ENCODE data around the gene UHRF2.
"Not testable (repeated sequence)": the region's sequence is repeated elsewhere in the genome, so short reads cannot be mapped to it uniquely, and the experiment has no call there.

UHRF2 gene

DNA sequence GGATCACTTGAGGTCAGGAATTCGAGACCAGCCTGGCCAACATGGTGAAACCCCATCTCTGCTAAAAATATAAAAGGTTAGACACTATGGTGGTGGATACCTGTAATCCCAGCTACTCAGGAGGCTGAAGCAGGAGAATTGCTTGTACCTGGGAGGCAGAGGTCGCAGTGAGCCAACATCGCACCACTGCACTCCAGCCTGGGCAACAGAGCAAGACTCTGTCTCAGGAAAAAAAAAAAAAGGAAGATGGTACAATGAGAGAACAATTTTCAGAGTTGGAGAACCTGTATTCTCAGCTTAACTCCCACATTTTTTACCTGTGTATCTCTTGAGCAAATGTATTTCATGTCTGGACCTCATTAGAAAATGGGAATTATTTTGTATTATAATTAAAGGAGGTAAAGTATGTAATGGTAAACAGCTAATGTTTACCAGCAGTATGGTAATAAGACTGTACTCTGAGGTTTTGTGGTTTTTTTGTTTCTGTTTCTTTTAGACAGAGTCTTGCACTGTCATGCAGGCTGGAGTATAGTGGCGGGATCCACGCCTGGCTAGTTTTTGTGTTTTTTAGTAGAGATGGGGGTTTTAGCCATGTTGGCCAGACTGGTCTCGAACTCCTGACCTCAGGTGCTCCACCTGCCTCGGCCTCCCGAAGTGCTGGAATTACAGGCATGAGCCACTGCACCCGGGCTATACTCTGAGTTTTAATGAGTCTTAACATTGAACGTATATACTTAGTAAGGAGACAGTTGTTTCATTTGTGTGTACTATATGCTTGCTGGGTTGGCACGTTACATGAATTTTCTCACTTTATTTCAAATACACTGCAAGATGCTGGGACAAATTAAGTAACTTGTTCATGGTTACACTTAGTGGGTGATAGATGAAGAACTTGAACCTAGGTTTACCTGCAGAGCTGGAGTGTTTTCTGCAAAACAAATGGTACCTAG is 16.2 kb downstream of the UHRF2 start:
- in situ Hi-C loops (cut with HindIII; ENCODE audit: low sequenced_read_pairs) = no loop called here

DNA sequence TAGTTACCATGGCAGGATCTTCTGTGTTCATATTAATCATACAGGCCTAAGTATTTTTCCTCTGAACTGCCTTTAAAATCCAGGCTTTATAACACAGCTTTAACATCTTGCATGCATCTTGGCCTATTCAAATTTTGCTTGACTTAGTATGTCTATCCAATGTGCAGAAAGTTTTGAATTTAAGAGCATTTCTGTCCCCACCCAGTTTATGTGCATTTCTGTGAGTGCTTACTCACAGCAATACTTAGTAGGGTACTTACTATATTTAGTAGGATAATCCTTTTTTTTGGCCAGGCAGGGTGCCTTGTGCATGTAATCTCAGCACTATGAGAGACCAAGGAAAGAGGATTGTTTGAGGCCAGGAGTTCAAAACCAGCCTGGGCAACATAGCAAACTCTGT is 18.0 kb downstream of the UHRF2 start:
- in situ Hi-C loops (cut with HindIII; ENCODE audit: low sequenced_read_pairs) = no loop called here

DNA sequence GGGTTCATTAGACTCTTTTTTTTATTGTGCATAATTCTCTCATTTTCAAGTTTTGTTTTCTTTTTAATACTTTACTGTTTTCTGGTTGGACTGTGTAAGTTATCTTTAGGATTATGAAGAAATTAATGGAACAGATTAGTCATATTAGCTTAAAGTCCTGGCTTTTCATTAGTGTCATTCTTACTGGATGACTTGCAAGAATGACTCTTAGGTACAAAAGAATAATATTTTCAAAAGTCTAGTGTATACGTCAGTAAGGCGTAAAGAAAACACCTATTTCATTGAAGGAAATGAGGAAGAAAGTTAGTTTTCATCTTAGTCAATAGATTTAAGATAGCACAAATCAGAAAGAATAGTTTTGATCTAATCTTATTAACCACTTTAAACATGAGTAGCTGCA is 20.4 kb downstream of the UHRF2 start:
- in situ Hi-C loops (cut with HindIII; ENCODE audit: low sequenced_read_pairs) = no loop called here

DNA sequence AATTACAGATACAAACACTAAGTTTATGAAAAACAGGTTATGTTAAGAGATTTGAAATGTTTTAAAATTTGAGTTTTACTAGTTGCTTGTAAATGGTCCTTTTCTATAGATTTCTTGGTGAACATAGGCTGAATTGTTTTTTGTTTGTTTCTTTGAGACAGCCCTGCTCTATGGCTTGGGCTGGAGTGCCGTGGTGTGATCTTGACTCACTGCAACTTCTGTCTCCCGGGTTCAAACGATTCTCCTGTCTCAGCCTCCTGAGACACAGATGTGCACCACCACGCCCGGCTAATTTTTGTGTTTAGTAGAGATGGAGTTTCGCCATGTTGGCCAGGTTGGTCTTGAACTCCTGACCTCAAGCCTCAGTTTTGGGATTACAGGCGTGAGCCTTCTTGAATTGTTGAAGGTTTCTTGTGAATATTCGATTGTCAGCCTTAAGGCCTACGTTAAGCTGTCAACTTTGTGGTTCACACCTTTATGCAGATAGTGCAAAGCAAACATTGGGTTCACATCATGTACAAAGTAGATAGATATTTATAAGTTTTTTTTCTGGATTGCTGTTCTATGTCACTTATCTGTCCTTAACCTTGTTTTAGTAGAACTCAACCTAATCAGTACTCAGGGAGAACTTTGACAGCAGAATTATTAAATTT is 26.2 kb downstream of the UHRF2 start:
- in situ Hi-C loops (cut with HindIII; ENCODE audit: low sequenced_read_pairs) = no loop called here

DNA sequence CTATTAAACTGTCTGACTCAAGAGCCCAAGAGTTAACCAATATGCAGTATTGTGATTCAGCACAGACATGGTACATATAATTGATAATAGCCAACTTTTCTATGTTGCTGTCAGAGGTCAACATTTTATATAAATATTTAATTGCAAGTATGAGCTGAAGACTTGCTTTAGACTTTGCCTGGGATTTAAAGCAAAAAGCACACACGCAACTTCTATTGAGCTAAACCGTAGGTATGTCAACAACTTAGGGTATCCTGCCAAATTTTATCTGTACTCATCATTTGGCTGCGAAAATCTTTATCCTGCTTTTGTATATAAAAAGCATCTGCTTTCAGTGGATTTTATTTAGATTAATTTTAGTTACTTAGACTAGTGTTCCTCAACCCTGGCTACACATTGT is 27.4 kb downstream of the UHRF2 start:
- in situ Hi-C loops (cut with HindIII; ENCODE audit: low sequenced_read_pairs) = no loop called here

DNA sequence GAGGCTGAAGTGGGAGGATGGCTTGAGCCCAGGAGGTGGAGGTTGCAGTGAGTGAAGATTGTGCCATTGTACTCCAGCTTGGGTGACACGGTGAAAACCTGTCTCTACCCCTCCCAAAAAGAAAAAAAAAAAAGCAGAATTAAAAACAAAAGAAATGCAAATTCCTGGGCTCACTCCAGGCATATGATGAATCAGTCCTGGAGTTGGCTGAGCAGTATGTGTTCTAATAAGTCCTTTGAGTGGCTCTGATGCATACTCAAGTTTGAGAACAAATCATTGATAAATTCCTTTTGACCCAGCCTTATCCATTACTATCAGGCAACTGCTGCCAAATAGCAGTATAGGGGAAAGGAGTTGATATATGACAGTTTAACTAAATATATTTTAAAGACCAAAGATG is 28.3 kb downstream of the UHRF2 start:
- in situ Hi-C loops (cut with HindIII; ENCODE audit: low sequenced_read_pairs) = no loop called here

DNA sequence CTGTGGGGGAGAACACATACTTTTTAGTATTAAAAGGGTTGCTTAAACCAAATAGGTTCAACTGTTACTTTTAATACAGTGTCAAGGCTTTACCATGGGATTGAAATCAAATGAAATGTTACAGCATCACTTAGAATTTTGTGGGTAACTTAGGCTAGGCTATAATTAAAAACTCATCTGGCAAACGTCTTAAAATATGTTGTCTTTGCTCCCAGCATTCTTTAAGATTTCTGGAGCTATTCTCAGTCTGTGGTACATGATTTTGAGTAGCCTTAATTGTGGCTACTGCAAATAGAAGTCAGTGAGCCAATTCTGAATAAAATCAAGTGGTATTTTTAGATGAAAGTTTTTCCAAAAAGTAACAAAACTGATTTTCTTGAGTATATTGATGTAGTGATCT is 30.7 kb downstream of the UHRF2 start:
- in situ Hi-C loops (cut with HindIII; ENCODE audit: low sequenced_read_pairs) = no loop called here

DNA sequence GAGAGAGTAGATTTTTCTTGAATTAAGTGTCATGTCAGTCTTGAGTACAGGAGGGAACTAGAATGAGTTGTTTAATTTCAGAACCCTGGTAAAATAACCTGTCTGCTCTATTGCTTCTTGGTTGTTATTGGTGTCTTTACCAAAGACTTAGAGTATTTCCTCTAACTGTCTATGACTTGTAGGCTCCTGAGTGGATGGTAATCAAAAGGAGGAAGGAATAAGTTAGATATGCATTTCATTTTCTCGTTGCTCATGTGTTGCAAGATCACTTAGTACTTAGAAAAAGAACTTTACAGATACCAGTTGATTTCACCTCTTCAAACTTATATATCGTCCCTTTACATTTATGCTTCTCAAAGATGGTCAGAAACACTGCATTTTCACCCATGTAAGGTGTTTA is 31.1 kb downstream of the UHRF2 start:
- in situ Hi-C loops (cut with HindIII; ENCODE audit: low sequenced_read_pairs) = no loop called here

DNA sequence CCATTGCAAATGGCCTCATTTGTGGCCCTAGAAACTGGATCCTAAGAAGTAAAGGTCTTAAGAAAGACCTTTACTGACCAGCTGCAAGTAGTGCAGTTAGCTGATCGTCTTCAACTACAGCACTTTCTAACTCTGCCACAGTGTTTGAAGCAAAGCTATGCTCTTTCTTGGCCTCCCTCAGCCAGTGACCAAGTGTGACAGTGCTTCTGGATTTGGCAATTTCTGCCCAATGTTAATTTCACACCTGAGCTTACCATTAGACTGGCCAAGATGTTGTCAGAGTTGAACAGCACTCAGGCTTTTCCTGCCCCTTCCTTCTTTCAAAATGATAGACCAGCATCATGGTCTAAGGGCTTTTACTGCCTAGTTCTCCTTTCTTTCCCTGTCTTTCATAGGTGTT is 36.1 kb downstream of the UHRF2 start:
- in situ Hi-C loops (cut with HindIII; ENCODE audit: low sequenced_read_pairs) = no loop called here

DNA sequence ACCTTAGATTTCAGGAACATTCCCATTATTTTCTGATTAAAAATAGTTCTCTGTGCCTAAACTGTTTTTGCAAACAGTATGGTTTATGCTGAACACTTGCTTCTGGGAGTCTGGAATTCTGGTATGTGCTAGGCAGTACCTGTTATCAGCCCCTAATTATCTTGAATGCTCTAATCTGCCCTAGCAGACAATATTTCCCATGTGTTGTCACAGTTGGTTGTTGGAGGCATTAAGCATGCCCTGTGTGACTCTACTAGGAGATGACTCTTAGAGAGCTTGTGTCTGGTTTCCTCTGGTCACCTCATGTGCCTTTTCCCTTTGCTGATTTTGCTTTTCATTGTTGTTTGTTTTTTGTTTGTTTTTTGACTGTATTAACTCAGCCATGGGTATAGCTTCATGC is 36.6 kb downstream of the UHRF2 start:
- in situ Hi-C loops (cut with HindIII; ENCODE audit: low sequenced_read_pairs) = no loop called here

DNA sequence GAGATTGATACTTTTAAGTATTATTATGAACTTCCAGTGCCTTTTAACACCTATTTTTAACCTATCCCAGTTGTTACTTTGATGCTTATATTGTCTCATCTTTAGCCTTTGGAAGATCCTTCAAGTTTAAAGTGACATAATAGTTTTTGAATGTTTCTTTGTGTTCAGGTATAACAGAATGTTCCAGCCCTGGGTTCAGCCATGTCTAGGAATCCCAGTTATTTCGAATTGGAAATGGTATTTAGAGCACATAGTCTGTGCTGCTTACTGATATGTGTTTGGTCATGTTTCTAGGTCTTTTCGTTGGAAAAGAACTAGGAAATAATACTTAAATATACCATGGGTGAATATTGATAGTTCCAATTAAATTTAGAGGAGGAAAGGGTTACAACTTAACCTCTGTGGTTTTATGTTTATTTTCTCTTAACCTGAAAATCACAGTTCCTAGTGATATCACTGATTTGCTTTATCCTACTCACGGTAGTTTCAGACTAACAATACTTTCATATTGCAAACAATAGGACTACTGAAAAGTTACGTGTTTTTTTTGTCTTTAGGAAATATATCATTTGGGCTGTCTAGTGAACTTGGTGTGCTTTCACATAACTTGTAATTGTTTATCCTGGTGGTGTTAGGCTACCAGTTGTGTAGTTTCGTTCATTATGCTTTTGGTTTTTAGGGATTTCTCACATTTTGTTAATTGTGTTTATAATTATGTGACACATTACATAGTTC is 37.8 kb downstream of the UHRF2 start:
- in situ Hi-C loops (cut with HindIII; ENCODE audit: low sequenced_read_pairs) = no loop called here

DNA sequence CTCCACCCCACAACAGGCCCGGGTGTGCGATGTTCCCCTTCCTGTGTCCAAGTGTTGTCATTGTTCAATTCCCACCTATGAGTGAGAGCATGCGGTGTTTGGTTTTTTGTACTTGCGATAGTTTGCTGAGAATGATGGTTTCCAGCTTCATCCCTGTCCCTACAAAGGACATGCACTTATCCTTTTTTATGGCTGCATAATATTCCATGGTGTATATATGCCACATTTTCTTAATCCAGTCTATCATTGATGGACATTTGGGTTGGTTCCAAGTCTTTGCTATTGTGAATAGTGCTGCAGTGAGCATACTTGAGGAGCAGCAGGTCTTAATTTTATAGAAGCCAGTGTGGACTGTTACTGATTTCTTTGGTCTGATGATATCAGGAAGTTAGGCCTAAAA is 42.3 kb downstream of the UHRF2 start:
- in situ Hi-C loops (cut with HindIII; ENCODE audit: low sequenced_read_pairs) = not testable (repeated sequence)

DNA sequence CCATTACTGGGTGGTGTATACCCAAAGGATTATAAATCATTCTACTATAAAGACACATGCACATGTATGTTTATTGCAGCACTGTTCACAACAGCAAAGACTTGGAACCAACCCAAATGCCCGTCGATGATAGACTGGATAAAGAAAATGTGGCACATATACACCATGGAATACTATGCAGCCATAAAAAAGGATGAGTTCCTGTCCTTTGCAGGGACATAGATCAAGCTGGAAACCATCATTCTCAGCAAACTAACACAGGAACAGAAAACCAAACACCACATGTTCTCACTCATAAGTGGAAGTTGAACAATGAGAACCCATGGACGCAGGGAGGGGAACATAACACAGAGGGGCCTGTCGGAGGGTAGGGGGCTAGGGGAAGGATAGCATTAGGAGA is 45.7 kb downstream of the UHRF2 start:
- in situ Hi-C loops (cut with HindIII; ENCODE audit: low sequenced_read_pairs) = not testable (repeated sequence)

DNA sequence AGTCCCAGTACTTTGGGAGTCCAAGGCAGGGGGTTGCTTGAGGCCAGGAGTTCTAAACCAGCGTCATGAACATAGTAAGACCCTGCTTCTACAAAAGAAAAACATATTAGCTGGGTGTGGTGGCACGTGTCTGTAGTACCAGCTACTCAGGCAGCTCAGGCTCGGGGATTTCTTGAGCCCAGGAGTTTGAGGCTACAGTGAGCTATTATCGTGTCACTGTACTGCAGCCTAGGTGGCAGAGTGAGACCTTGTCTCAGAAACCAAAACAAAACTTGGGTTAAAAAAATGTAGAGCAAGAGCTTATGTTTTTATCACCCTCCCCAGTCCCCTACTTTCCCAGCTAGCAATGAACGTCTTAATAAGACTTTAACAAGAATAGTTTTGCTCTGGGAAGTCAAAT is 46.7 kb downstream of the UHRF2 start:
- in situ Hi-C loops (cut with HindIII; ENCODE audit: low sequenced_read_pairs) = no loop called here

DNA sequence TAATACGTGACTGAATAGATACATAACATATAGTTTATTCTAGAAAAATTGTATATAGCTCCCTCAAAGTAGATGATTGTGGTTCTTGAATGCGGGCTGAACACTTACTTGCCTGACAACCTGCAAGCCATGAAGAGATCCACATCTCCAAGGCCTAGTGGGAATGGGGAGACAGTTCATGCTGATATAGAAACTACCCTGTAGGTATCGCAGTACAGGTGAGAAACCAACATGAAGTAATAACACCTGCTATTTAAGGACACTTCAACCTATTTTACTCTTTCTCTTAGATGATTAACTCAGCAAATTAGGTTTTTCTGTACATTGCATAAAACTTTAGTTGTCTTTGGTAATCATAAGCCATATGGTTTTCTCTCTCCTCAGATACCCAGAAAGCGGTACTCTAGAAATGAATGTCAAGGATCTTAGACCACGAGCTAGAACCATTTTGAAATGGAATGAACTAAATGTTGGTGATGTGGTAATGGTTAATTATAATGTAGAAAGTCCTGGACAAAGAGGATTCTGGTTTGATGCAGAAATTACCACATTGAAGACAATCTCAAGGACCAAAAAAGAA is 47.3 kb downstream of the UHRF2 start:
- in situ Hi-C loops (cut with HindIII; ENCODE audit: low sequenced_read_pairs) = no loop called here

DNA sequence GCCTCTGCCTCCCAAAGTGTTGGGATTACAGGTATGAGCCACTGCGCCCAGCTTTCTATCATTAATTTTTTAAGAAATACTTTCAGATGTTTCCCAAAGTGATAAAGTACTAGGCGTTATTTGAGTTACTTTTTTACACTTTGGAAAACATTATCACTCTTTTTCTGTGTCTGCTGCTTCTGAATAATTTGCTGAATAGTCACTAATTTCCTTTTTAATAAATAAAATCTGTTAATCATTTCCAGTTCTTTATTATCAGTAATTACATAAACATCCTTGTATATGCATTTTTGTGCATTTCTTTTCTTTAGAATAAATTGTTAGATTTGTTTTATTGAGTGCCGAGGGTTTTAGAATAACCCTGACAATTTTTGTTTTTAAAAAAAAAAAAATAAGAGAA is 48.6 kb downstream of the UHRF2 start:
- in situ Hi-C loops (cut with HindIII; ENCODE audit: low sequenced_read_pairs) = no loop called here

DNA sequence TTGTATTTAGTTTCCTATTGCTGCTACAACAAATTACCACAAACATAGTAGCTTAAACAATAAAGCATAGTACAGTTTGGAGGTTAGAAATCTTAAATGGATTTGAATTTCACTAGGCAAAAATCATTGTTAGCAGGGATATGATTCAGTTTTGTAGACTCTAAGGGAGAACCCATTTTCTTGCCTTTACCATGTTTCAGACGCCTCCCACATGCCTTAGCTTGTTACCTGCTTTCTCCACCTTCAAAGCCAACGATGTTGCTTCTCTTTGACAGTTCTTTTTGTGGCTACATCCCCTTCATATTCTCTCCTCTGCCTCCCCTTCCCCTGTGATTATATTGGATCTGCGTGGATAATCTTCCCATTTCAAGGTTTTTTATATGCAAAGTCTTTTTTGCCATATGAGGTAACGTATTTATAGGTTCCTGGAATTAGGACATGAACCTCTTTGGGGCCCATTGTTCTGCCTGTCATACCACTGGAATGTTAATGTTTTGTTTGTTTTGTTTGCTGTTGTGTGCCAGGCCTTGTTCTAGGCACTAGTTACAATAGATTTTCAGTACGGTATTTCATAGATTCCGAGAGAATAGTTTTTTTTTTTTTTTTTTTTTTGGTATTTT is 54.1 kb downstream of the UHRF2 start:
- in situ Hi-C loops (cut with HindIII; ENCODE audit: low sequenced_read_pairs) = no loop called here

DNA sequence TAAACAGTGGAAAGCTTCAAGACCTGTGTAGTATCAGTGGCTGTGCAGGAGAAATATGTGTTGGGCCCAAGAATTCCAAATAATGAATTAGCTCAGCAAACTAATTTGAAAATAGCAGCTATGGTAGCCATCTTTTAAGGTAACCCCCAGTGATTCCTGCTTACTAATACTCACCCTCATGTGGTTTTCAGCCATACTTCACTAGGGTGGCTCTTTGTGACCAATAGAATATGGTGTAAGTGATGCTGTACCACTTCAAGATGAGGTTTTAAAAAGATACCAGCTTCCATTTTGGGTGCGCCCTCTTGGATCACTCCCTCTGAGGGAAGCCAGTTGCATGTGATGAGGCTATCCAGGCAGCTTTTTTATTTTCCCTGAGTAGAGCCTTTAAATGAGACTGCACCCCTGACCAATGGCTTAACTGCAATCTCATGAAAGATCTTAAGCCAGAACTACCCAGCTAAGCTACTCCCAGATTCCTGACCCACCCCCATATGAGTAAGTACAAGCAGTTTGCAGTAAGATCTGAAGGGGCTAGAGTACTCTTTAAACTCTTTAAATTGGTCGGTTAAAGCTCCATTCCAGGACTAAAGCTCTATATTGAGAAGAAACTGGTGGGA is 58.3 kb downstream of the UHRF2 start:
- in situ Hi-C loops (cut with HindIII; ENCODE audit: low sequenced_read_pairs) = no loop called here

DNA sequence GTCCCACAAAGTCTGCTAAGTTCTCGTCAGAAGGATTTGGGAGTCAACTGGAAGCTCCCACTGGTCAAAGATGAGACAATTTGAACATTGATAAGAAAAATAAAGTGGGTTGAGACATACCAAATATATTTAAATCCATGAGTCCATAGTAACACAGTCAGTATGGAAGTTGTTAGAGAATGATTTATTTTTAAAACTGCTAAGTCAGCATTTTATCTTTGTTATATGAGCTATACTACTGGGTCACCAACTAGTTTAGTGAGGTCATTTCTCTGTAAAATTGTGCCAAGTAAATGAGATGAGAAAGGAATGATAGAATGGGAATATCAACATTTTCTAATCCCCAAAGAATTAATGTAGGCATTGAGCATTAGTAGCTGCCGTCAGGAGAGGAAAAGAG is 60.2 kb downstream of the UHRF2 start:
- in situ Hi-C loops (cut with HindIII; ENCODE audit: low sequenced_read_pairs) = no loop called here

DNA sequence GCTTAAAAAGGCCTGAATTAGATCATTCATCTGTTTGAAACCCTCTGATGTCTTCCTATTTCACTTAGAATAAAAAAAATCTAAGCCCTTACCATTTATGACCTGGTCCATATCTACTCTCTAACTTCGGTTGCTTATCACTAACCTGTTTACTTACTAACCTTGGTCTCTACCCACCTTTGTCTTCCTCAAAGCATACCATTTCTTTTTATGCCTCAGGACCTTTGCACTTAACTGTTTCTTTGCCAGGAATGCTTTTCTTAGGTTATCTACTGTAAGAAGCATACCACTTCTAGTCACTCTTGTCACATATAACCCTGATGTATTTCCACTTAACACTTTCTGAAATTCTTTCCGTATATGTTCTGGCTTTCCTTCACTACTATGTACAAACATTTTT is 67.0 kb downstream of the UHRF2 start:
- in situ Hi-C loops (cut with HindIII; ENCODE audit: low sequenced_read_pairs) = no loop called here

DNA sequence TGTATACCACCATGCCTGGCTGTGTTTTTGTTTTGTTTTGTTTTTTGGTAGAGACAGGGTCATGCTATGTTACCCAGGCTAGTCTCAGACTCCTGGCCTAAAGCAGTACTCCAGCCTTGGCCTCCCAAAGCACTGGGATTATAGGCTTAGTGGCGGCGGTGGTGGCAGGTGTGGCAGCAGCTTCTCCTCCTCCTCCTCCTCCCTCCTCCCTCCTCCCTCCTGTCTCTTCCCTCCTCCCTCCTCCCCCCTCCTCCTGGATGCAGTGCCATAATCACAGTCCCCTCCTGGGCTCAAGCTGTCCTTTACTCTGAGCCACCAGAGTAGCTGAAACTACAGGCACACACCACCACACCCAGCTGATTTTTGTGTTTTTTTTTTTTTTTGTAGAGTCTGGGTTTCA is 71.2 kb downstream of the UHRF2 start:
- in situ Hi-C loops (cut with HindIII; ENCODE audit: low sequenced_read_pairs) = no loop called here

Measured in DLD1 (cell line).